GM12864 (cell line): ENCODE data around the gene SGSH.
"Not testable (repeated sequence)": the region's sequence is repeated elsewhere in the genome, so short reads cannot be mapped to it uniquely, and the experiment has no call there.

Experiments used
- DNase-seq: peaks from one replicate; pipeline ENCODE4 v3.0.0-alpha.2; 2011; ENCODE audit warnings: low read depth
- H3K4me3 ChIP-seq: 2 replicates; pipeline ENCODE4 v1.5.1; 2011; ENCODE audit warnings: mild to moderate bottlenecking, low read depth, low read length, control low read depth
- TF ChIP-seq, protein P1 (sequence below): IDR thresholded peaks from 2 replicates; pipeline ENCODE4 v1.5.1; 2011; ENCODE audit warnings: low read depth, mild to moderate bottlenecking, moderate library complexity, low read length, control low read depth, inconsistent platforms; ENCODE audit errors: missing control alignments

SGSH gene

GRCh38 chr17:80209765-80210164 lies 10.4 kb downstream of the SGSH start:
- no peak overlapping the region for H3K4me3 ChIP-seq
- no peak for DNase-seq
- TF ChIP-seq, protein P1, sequence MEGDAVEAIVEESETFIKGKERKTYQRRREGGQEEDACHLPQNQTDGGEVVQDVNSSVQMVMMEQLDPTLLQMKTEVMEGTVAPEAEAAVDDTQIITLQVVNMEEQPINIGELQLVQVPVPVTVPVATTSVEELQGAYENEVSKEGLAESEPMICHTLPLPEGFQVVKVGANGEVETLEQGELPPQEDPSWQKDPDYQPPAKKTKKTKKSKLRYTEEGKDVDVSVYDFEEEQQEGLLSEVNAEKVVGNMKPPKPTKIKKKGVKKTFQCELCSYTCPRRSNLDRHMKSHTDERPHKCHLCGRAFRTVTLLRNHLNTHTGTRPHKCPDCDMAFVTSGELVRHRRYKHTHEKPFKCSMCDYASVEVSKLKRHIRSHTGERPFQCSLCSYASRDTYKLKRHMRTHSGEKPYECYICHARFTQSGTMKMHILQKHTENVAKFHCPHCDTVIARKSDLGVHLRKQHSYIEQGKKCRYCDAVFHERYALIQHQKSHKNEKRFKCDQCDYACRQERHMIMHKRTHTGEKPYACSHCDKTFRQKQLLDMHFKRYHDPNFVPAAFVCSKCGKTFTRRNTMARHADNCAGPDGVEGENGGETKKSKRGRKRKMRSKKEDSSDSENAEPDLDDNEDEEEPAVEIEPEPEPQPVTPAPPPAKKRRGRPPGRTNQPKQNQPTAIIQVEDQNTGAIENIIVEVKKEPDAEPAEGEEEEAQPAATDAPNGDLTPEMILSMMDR, result no peak

DNA sequence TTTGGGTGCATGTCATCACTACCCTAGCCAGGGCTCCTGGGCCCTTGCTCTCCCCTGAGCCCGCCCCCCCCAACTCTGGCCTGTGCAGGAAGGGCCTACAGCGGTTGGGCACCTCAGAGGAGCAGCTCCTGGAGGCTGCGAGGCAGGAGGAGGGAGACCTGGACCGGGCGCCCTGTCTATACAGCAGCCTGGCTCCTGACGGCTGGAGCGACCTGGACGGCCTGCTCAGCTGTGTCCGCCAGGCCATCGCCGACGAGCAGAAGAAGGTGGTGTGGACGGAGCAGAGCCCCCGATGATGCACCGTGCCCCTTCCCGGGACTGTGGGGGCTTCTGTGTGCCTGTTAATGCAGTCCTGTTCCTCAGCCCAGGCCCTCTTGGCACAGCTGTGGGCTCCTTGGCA lies 12.1 kb downstream of the SGSH start:
- DNase-seq, result no peak
- TF ChIP-seq, protein P1, result no peak
- H3K4me3 ChIP-seq, result no peak overlapping the region

- TF ChIP-seq, protein P1, result no peak
- no peak for DNase-seq
- H3K4me3 ChIP-seq, result no peak overlapping the region
These were observed 14.3 kb downstream of the SGSH start for GRCh38 chr17:80205811-80206210.

- TF ChIP-seq, protein P1, result no peak
- H3K4me3 ChIP-seq, result no peak overlapping the region
- DNase-seq, result no peak
These were observed 15.3 kb downstream of the SGSH start for GRCh38 chr17:80204626-80205468.

DNA sequence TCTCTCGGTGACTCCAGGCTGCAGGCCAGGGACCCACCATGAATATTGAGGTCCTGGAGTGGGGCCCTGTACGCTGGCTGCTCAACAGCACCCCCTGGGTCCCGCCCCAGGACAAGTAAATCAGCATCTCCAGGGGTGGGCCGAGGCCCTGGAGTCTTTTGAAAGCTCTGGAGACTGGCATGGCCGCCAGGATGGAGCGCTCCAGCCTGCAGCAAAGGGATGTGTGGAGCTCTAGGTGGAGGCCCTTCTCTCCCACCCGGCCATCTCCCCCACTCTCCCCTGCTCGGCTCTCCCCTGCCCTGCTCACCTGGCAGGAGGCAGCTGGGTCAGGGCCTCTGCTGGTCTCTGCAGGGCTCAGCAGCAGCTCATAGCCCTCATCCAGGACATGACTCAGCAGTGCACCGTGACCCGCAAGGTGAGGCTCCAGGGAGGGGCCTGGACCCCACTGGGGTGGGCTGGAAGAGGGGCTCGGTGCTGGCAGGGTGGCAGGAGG lies 16.6 kb downstream of the SGSH start:
- H3K4me3 ChIP-seq, result no peak overlapping the region
- TF ChIP-seq, protein P1, result peak; percentile 13
- DNase-seq, result no peak

DNA sequence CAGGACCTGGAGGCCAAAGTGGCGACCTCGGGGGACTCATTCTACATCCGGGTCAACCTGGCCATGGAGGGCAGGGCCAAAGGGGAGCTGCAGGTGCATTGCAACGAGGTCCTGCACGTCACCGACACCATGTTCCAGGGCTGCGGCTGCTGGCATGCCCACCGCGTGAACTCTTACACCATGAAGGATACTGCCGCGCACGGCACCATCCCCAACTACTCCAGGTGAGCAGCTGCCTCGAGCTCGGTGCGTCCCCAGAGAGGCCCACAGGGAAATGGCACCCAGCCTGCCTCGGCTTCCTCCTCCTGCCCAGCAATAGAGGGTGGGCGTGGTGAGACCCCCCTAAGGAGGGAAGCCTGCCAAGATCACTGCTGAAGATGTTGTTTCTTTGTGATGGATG lies 17.9 kb downstream of the SGSH start:
- no peak for DNase-seq
- TF ChIP-seq, protein P1, result no peak
- H3K4me3 ChIP-seq, result no peak overlapping the region

GRCh38 chr17:80201446-80201845 lies 18.7 kb downstream of the SGSH start:
- DNase-seq, result no peak
- H3K4me3 ChIP-seq, result no peak overlapping the region
- TF ChIP-seq, protein P1, result no peak

- not testable (repeated sequence) for DNase-seq, H3K4me3 ChIP-seq
These were observed 20.8 kb downstream of the SGSH start for GRCh38 chr17:80199295-80199694.
